Measurements from ENCODE around the gene GTF3C6. TPM values are rescaled to one million over a fixed set of nuclear protein-coding genes. Genes with fewer than 3 reads are reported as not detected.

Gene GTF3C6
- total RNA-seq, 4 donors from 2014 or later, result 26.2 to 48.8 (median 34.7) TPM

Other genes starting within 250 kb of the GTF3C6 start
- gene CDK19, start 143.2 kb upstream of the GTF3C6 start, total RNA-seq, result 10 to 100 TPM in 1 of 4 donors, 1 to 10 TPM in 3; 7.8 to 15.0 (median 9.8) TPM
- 100 to 1,000 TPM in 2 of 4 donors, 10 to 100 TPM in 2; 66.0 to 229 (median 90.0) TPM for gene AMD1, start 83.9 kb upstream of the GTF3C6 start, total RNA-seq
- gene RPF2, start 23.3 kb downstream of the GTF3C6 start, total RNA-seq, result 10 to 100 TPM; 22.7 to 53.4 (median 27.9) TPM
- gene SLC16A10, start 128.8 kb downstream of the GTF3C6 start, total RNA-seq, result 10 to 100 TPM in 3 of 4 donors, 1 to 10 TPM in 1; 1.1 to 70.5 (median 19.6) TPM

All from omental fat pad (tissue), 4 donors.